Brain microvascular endothelial cell (primary cell): ENCODE data around the gene C20orf204.

ENCODE experiments used
- DNase-seq: peaks from one replicate; pipeline ENCODE4 v3.0.0-alpha.2; 2020
- H3K27ac ChIP-seq: fragments of 250-450 bp; sonication (Bioruptor Pico); 2 replicates; pipeline ENCODE4 v1.5.1; 2020; ENCODE audit warnings: mild to moderate bottlenecking, moderate library complexity
- H3K27me3 ChIP-seq: fragments of 250-450 bp; sonication (Bioruptor Pico); replicated peaks from 2 replicates; pipeline ENCODE4 v1.5.1; 2020; ENCODE audit warnings: mild to moderate bottlenecking
- H3K36me3 ChIP-seq: fragments of 250-450 bp; sonication (Bioruptor Pico); replicated peaks from 2 replicates; pipeline ENCODE4 v1.5.1; 2020; ENCODE audit warnings: mild to moderate bottlenecking
- H3K4me3 ChIP-seq: 2 replicates; pipeline ENCODE4 v1.5.1; 2011; ENCODE audit warnings: low read depth, mild to moderate bottlenecking, control low read depth, low read length, moderate library complexity
- in situ Hi-C: cut with HindIII; loops from 2 replicates; pipeline ENCODE4 v1.10.0; 2017; ENCODE audit warnings: low sequenced_read_pairs, low pct_ligation_motif_present
- TF ChIP-seq, protein P1 (sequence below): IDR thresholded peaks from 2 replicates; pipeline ENCODE4 v1.5.1; 2011; ENCODE audit warnings: low read depth, mild to moderate bottlenecking, moderate library complexity, low read length, control low read depth, inconsistent platforms; ENCODE audit errors: missing control alignments

The C20orf204 gene

DNA sequence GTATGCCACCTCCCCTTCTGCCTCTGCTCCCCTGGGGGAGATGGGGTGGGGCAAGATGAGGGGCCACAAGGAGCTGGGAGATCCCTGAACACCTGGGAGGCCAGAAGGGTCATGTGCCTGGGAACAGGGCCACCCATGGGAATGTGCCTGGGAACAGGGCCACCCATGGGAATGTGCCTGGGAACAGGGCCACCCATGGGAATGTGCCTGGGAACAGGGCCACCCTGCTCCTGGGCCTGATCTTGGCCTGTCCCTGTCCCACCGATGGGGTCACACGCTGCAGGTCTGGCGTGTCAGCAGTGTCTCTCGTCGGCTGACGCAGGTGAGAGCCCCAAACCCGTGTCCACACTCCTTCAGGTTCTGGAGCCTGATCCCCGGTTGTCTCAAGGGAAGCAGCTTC is 39.0 kb downstream of the C20orf204 start:
- no peak for DNase-seq
- TF ChIP-seq, protein P1, sequence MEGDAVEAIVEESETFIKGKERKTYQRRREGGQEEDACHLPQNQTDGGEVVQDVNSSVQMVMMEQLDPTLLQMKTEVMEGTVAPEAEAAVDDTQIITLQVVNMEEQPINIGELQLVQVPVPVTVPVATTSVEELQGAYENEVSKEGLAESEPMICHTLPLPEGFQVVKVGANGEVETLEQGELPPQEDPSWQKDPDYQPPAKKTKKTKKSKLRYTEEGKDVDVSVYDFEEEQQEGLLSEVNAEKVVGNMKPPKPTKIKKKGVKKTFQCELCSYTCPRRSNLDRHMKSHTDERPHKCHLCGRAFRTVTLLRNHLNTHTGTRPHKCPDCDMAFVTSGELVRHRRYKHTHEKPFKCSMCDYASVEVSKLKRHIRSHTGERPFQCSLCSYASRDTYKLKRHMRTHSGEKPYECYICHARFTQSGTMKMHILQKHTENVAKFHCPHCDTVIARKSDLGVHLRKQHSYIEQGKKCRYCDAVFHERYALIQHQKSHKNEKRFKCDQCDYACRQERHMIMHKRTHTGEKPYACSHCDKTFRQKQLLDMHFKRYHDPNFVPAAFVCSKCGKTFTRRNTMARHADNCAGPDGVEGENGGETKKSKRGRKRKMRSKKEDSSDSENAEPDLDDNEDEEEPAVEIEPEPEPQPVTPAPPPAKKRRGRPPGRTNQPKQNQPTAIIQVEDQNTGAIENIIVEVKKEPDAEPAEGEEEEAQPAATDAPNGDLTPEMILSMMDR: no peak
- H3K4me3 ChIP-seq: no peak overlapping the region
- H3K27ac ChIP-seq: no peak overlapping the region
- in situ Hi-C loops: no loop called here
- H3K36me3 ChIP-seq: no peaks in the 10 kb centered on the region
- H3K27me3 ChIP-seq: no peaks in the 10 kb centered on the region

DNA sequence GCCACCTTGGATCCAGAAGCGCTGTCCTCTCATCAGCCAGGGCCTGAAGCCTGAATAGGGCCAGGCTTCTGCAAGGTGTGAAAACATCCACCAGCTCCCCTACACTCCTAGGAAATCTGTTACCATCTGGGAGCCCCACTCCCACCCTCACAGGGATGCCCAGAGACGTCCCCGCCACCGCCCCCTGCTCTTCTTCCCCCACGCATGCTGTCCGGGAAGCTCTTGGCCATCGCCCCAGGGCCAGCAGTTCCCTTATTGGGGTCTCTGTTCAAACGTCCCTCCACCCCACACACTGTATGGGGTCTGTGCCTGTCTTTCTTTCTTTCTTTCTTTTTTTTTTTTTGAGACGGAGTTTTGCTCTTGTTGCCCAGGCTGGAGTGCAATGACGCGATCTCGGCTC is 39.6 kb downstream of the C20orf204 start:
- no peaks in the 10 kb centered on the region for H3K27me3 ChIP-seq
- DNase-seq: no peak
- no peak overlapping the region for H3K4me3 ChIP-seq
- H3K36me3 ChIP-seq: no peaks in the 10 kb centered on the region
- no peak overlapping the region for H3K27ac ChIP-seq
- in situ Hi-C loops: no loop called here
- TF ChIP-seq, protein P1: no peak

DNA sequence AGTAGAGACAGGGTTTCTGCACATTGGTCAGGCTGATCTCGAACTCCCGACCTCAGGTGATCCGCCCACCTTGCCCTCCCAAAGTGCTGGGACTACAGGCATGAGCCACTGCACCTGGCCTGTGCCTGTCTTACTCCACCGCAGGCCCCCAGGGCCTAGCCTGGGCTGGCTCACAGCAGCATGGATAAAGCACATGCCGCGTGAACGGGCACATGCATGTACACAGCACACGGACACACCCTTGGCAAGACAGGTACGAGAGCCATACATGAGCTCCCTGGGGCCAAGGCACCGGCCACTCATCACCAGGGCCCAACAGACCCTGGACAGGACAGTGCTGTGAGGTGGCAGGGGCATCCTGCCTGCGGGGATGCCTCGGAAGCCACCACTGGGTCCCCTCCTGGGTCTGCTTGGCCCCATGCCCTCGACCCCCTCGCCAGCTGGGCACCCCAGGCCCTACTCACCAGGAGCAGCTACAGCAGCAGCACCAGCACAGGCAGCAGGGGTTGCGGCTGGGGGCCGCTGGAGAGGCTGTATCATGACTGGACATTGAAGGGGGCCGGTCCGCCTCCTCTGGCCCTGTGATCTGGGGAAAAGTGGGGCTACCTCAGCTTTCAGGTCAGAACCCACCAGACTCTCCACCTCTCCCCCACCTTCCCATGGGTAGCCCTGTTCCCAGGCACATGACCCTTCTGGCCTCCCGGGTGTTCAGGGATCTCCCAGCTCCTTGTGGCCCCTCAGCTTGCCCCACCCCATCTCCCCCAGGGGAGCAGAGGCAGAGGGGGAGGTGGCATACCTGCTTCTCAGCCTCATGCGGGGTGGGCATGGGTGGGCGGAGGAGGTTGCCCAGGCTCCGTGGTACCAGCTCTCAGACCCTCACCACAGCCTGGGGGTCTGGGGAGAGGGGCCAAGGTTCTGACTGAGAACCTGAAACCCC is 40.3 kb downstream of the C20orf204 start:
- H3K4me3 ChIP-seq: no peak overlapping the region
- TF ChIP-seq, protein P1: no peak
- no peaks in the 10 kb centered on the region for H3K36me3 ChIP-seq
- H3K27me3 ChIP-seq: no peaks in the 10 kb centered on the region
- in situ Hi-C loops: no loop called here
- H3K27ac ChIP-seq: no peak overlapping the region
- no peak for DNase-seq

GRCh38 chr20:64077094-64077493 is 41.1 kb downstream of the C20orf204 start:
- in situ Hi-C loops: no loop called here
- Histone ChIP-seq H3K27me3 (no peaks in the 10 kb centered on the region), H3K36me3 (no peaks in the 10 kb centered on the region), H3K27ac (no peak overlapping the region), H3K4me3 (no peak overlapping the region)
- TF ChIP-seq, protein P1: no peak
- DNase-seq: no peak

DNA sequence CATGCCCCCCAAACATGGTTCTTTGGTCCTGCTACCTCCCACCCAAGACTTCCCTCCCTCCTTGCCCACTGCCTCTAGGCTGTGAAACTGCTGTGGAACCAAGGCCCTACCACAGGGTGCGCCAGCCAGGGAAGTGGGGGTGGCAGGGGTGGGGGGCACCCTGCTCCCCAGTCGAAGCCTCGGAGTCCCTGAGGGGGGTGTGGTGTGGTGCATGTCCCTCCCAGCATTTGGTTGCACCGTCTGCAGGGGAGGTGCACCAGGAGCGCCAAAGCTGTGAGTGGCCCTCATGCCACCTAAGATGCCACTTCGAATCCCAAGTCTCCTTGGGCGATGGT is 41.5 kb downstream of the C20orf204 start:
- H3K27me3 ChIP-seq: no peaks in the 10 kb centered on the region
- in situ Hi-C loops: no loop called here
- TF ChIP-seq, protein P1: no peak

More for the DNA sequence above, 41.5 kb downstream of the C20orf204 start:
- Histone ChIP-seq H3K4me3 (no peak overlapping the region), H3K27ac (no peak overlapping the region), H3K36me3 (no peaks in the 10 kb centered on the region)
- no peak for DNase-seq
